ENCODE results near the gene TMEM18.

TMEM18 gene

GRCh38 chr2:634636-635388, 42.4 kb downstream of the TMEM18 start:
- DNase-seq (ENCODE audit: low read depth in 2 of 2) = no peak

- DNase-seq (ENCODE audit: low read depth in 2 of 2) = no peak
These were observed 43.2 kb downstream of the TMEM18 start for GRCh38 chr2:634041-634440.

- no peak for DNase-seq (ENCODE audit: low read depth in 2 of 2)
These were observed 43.8 kb downstream of the TMEM18 start for GRCh38 chr2:633371-633770.

- no peak for DNase-seq (ENCODE audit: low read depth in 2 of 2)
These were observed 44.7 kb downstream of the TMEM18 start for GRCh38 chr2:632471-632870.

GRCh38 chr2:631741-632140, 45.5 kb downstream of the TMEM18 start:
- no peak for DNase-seq (ENCODE audit: low read depth in 2 of 2)

- no peak for DNase-seq (ENCODE audit: low read depth in 2 of 2)
These were observed 46.5 kb downstream of the TMEM18 start for GRCh38 chr2:630451-631320.

GRCh38 chr2:629961-630360, 47.2 kb downstream of the TMEM18 start:
- no peak for DNase-seq (ENCODE audit: low read depth in 2 of 2)

- DNase-seq (ENCODE audit: low read depth in 2 of 2) = no peak
These were observed 48.6 kb downstream of the TMEM18 start for GRCh38 chr2:628651-629050.

- no peak for DNase-seq (ENCODE audit: low read depth in 2 of 2)
These were observed 49.2 kb downstream of the TMEM18 start for GRCh38 chr2:627926-628560.

- no peak for DNase-seq (ENCODE audit: low read depth in 2 of 2)
These were observed 49.9 kb downstream of the TMEM18 start for GRCh38 chr2:627340-627709.

- no peak for DNase-seq (ENCODE audit: low read depth in 2 of 2)
These were observed 50.5 kb downstream of the TMEM18 start for GRCh38 chr2:626491-627339.

- no peak for DNase-seq (ENCODE audit: low read depth in 2 of 2)
These were observed 51.5 kb downstream of the TMEM18 start for GRCh38 chr2:625415-626333.

GRCh38 chr2:624551-625347, 52.5 kb downstream of the TMEM18 start:
- no peak for DNase-seq (ENCODE audit: low read depth in 2 of 2)

GRCh38 chr2:624096-624495, 53.1 kb downstream of the TMEM18 start:
- no peak for DNase-seq (ENCODE audit: low read depth in 2 of 2)

- DNase-seq (ENCODE audit: low read depth in 2 of 2) = no peak
These were observed 53.9 kb downstream of the TMEM18 start for GRCh38 chr2:623130-623922.

GRCh38 chr2:622357-622756, 54.8 kb downstream of the TMEM18 start:
- no peak for DNase-seq (ENCODE audit: low read depth in 2 of 2)

GRCh38 chr2:621303-622099, 55.7 kb downstream of the TMEM18 start:
- no peak for DNase-seq (ENCODE audit: low read depth in 2 of 2)

Measured in stimulated activated CD4-positive, alpha-beta T cell treated with anti-CD3 and anti-CD28 coated beads, Interleukin-1b, Interleukin-23, amount 100 ng/mL, for 4 hours (primary cell).